IMR-90 (cell line): ENCODE measurements around the gene KIFAP3. TPM values are rescaled to one million over a fixed set of nuclear protein-coding genes. Genes with fewer than 3 reads are reported as not detected.

Source experiments
- ATAC-seq: fragments of 200-7000 bp; cut with Tn5 transposase; 2 replicates; pipeline ENCODE4 v1.9.1; 2020; ENCODE audit warnings: low read depth, mild to moderate bottlenecking, moderate library complexity
- BruUV-seq: library from RNA; stranded (reverse); fragments of 400-500 nt; replicated peaks from 2 replicates; lab custom pipeline; 2021; lab: Mats Ljungman, UMichigan
- CTCF ChIA-PET: fragments of 300-600 bp; formaldehyde crosslinking; extraction: SDS; loops from one replicate; lab custom pipeline; 2021; ENCODE audit warnings: antibody characterized with exemption; lab: Yijun Ruan, JAX
- POLR2A ChIA-PET: fragments of 300-600 bp; sonication (Branson Sonifier 250); formaldehyde crosslinking; loops from one replicate; lab custom pipeline; 2022; ENCODE audit warnings: antibody characterized with exemption; ENCODE audit not compliant: unreplicated experiment; lab: Charles Lee
- DNase-seq: peaks from one replicate; pipeline ENCODE4 v3.0.0; 2013
- H2AFZ ChIP-seq: replicated peaks from 2 replicates; pipeline ENCODE3; 2013; ENCODE audit warnings: low read length, mild to moderate bottlenecking; ENCODE audit not compliant: poor library complexity
- H2AK5ac ChIP-seq: 2 replicates; pipeline ENCODE4 v1.6.1; 2013; ENCODE audit warnings: low read depth, low read length, inconsistent platforms
- H2AK9ac ChIP-seq: replicated peaks from 2 replicates; pipeline ENCODE3; 2013; ENCODE audit warnings: mild to moderate bottlenecking, low read depth, low read length, moderate library complexity; ENCODE audit not compliant: poor library complexity
- H2BK120ac ChIP-seq: 2 replicates; pipeline ENCODE4 v1.6.1; 2013; ENCODE audit warnings: low read depth, low read length, inconsistent platforms
- H2BK15ac ChIP-seq: 3 replicates; pipeline ENCODE4 v1.6.1; 2013; ENCODE audit warnings: low read depth, low read length, inconsistent platforms
- H2BK20ac ChIP-seq: 2 replicates; pipeline ENCODE4 v1.6.1; 2013; ENCODE audit warnings: low read depth, mild to moderate bottlenecking, inconsistent platforms, low read length, moderate library complexity
- H2BK5ac ChIP-seq: 2 replicates; pipeline ENCODE4 v1.6.1; 2013; ENCODE audit warnings: mild to moderate bottlenecking, low read depth, low read length, inconsistent platforms; ENCODE audit not compliant: poor library complexity, severe bottlenecking
- H3K14ac ChIP-seq: replicated peaks from 2 replicates; pipeline ENCODE4 v1.6.1; 2013; ENCODE audit warnings: low read depth, low read length, inconsistent platforms
- H3K18ac ChIP-seq: 2 replicates; pipeline ENCODE4 v1.6.1; 2013; ENCODE audit warnings: low read depth, low read length, control low read depth
- H3K23ac ChIP-seq: 2 replicates; pipeline ENCODE4 v1.6.1; 2013; ENCODE audit warnings: low read depth, low read length, inconsistent platforms
- H3K27ac ChIP-seq: 2 replicates; pipeline ENCODE4 v1.5.1; 2013; ENCODE audit warnings: mild to moderate bottlenecking, control low read depth, low read length; ENCODE audit not compliant: insufficient read depth
- H3K27me3 ChIP-seq: 2 replicates; pipeline ENCODE4 v1.6.1; 2013; ENCODE audit warnings: low read length; ENCODE audit not compliant: control insufficient read depth, insufficient read depth
- H3K36me3 ChIP-seq: 2 replicates; pipeline ENCODE4 v1.6.1; 2013; ENCODE audit warnings: low read length, mixed read lengths; ENCODE audit not compliant: control insufficient read depth, insufficient read depth
- H3K4ac ChIP-seq: 2 replicates; pipeline ENCODE4 v1.6.1; 2013; ENCODE audit warnings: low read depth, low read length, inconsistent platforms
- H3K4me1 ChIP-seq: 2 replicates; pipeline ENCODE4 v1.6.1; 2013; ENCODE audit warnings: low read length, mixed read lengths; ENCODE audit not compliant: control insufficient read depth, insufficient read depth
- H3K4me2 ChIP-seq: 2 replicates; pipeline ENCODE4 v1.6.1; 2013; ENCODE audit warnings: low read depth, mild to moderate bottlenecking, control low read depth, low read length, moderate library complexity
- H3K4me3 ChIP-seq: 2 replicates; pipeline ENCODE4 v1.5.1; 2013; ENCODE audit warnings: low read depth, mild to moderate bottlenecking, control low read depth, low read length, moderate library complexity; ENCODE audit not compliant: insufficient read depth
- H3K56ac ChIP-seq: 2 replicates; pipeline ENCODE4 v1.6.1; 2013; ENCODE audit warnings: low read length, inconsistent platforms; ENCODE audit not compliant: insufficient read depth; ENCODE audit errors: extremely low read depth
- H3K79me1 ChIP-seq, 2 experiments: 2 replicates each; pipeline ENCODE4 v1.6.1; 2013; ENCODE audit warnings: low read length in 2 of 2, inconsistent platforms in 1 of 2, low read depth in 1 of 2
- H3K9ac ChIP-seq: 2 replicates; pipeline ENCODE4 v1.6.1; 2013; ENCODE audit warnings: low read depth, low read length, control low read depth
- H3K9me1 ChIP-seq: 2 replicates; pipeline ENCODE4 v1.6.1; 2013; ENCODE audit warnings: low read length, inconsistent platforms; ENCODE audit not compliant: insufficient read depth
- H3K9me3 ChIP-seq: 2 replicates; pipeline ENCODE4 v1.6.1; 2013; ENCODE audit warnings: low read length; ENCODE audit not compliant: control insufficient read depth, insufficient read depth
- H4K20me1 ChIP-seq: 2 replicates; pipeline ENCODE4 v1.6.1; 2013; ENCODE audit warnings: low read length, inconsistent platforms; ENCODE audit not compliant: insufficient read depth
- H4K5ac ChIP-seq: 2 replicates; pipeline ENCODE4 v1.6.1; 2013; ENCODE audit warnings: mild to moderate bottlenecking, low read depth, low read length, control low read depth
- H4K8ac ChIP-seq, 2 experiments: 2 replicates each; pipeline ENCODE4 v1.6.1; 2013; ENCODE audit warnings: low read depth in 2 of 2, low read length in 2 of 2, control low read depth in 1 of 2, inconsistent platforms in 1 of 2
- H4K91ac ChIP-seq: 2 replicates; pipeline ENCODE4 v1.6.1; 2013; ENCODE audit warnings: low read depth, low read length, inconsistent platforms; ENCODE audit not compliant: insufficient read depth
- BHLHE40 ChIP-seq: fragments of 150-350 bp; IDR thresholded peaks from 2 replicates; pipeline ENCODE4 v1.6.1; 2016; ENCODE audit warnings: mild to moderate bottlenecking, low read depth, low read length
- CEBPB ChIP-seq: IDR thresholded peaks from 2 replicates; pipeline ENCODE4 v1.6.1; 2012; ENCODE audit warnings: low read depth, low read length, improper control_type of control experiment
- CHD1 ChIP-seq: IDR thresholded peaks from 2 replicates; pipeline ENCODE4 v1.6.1; 2012; ENCODE audit warnings: low read depth, low read length, improper control_type of control experiment
- CTCF ChIP-seq: conservative IDR thresholded peaks from 2 replicates; pipeline ENCODE4 v1.5.1; 2012; ENCODE audit warnings: mild to moderate bottlenecking, low read depth, low read length, improper control_type of control experiment
- ELK1 ChIP-seq: fragments of 150-350 bp; IDR thresholded peaks from 2 replicates; pipeline ENCODE4 v1.6.1; 2016; ENCODE audit warnings: low read depth, mild to moderate bottlenecking, low read length, moderate library complexity, borderline replicate concordance
- FOS ChIP-seq: fragments of 150-350 bp; IDR thresholded peaks from 2 replicates; pipeline ENCODE4 v1.6.1; 2016; ENCODE audit warnings: low read depth, low read length
- MAZ ChIP-seq: IDR thresholded peaks from 2 replicates; pipeline ENCODE4 v1.6.1; 2012; ENCODE audit warnings: low read depth, mild to moderate bottlenecking, low read length, improper control_type of control experiment, moderate library complexity, borderline replicate concordance
- POLR2A ChIP-seq: IDR thresholded peaks from 2 replicates; pipeline ENCODE4 v1.6.1; 2012; ENCODE audit warnings: mild to moderate bottlenecking, low read depth, low read length
- RAD21 ChIP-seq: IDR thresholded peaks from 2 replicates; pipeline ENCODE4 v1.6.1; 2012; ENCODE audit warnings: low read length, improper control_type of control experiment
- RCOR1 ChIP-seq: IDR thresholded peaks from 2 replicates; pipeline ENCODE4 v1.6.1; 2012; ENCODE audit warnings: mild to moderate bottlenecking, low read length, improper control_type of control experiment; ENCODE audit not compliant: insufficient replicate concordance
- RFX5 ChIP-seq: IDR thresholded peaks from 2 replicates; pipeline ENCODE4 v1.8.0; 2012; ENCODE audit warnings: low read depth, mild to moderate bottlenecking, low read length, moderate library complexity
- SMC3 ChIP-seq: fragments of 150-350 bp; IDR thresholded peaks from 2 replicates; pipeline ENCODE4 v1.6.1; 2016; ENCODE audit warnings: low read depth, mild to moderate bottlenecking, antibody characterized with exemption, low read length, moderate library complexity
- USF2 ChIP-seq: fragments of 150-350 bp; IDR thresholded peaks from 2 replicates; pipeline ENCODE4 v1.6.1; 2017; ENCODE audit warnings: mild to moderate bottlenecking, antibody characterized with exemption, low read length, low read depth
- WGBS, 2 experiments: methylation state at CpG; one replicate each; pipeline versions ENCODE4 v1.1.5 to v1.1.7; 2013; ENCODE audit warnings: missing lambda C conversion rate in 2 of 2; ENCODE audit not compliant: insufficient read length in 1 of 2; ENCODE audit errors: extremely low coverage in 2 of 2; 5-methylcytosine and 5-hydroxymethylcytosine counted together
- dilution Hi-C: fragments of 300-500 bp; cut with HindIII; formaldehyde crosslinking; loops from one replicate; pipeline ENCODE4 v1.14.3; 2018; ENCODE audit warnings: low sequenced_read_pairs; ENCODE audit not compliant: unreplicated experiment
- in situ Hi-C: fragments of 300-500 bp; cut with MboI; formaldehyde crosslinking; loops from 3 replicates; pipeline ENCODE4 v1.14.3; 2019; ENCODE audit warnings: low sequenced_read_pairs, inconsistent platforms, mixed read lengths
- intact Hi-C: fragments of 100-400 bp; cut with micrococcal nuclease; formaldehyde crosslinking; loops from 2 replicates; pipeline ENCODE4 v1.10.0; 2022
- polyA plus RNA-seq, 3 experiments: library from polyadenylated mRNA; depleted of rRNA; stranded (reverse); fragments of >200 nt; gene quantifications; 2 replicates each; pipeline ENCODE4 v1.2.3, GENCODE V29; 2012; ENCODE audit warnings: low replicate concordance in 1 of 3
- total RNA-seq: library from RNA; depleted of rRNA; stranded (reverse); fragments of >200 nt; gene quantifications from 2 replicates; pipeline ENCODE4 v1.2.3, GENCODE V29; 2012

The KIFAP3 gene
- total and polyA plus RNA-seq, 2 of the 4 experiments (the other 2 are of a cell fraction): 10.5 to 10.9 TPM

- no peak for TF ChIP-seq SMC3
Observed at GRCh38 chr1:169879034-169879840, 195.3 kb downstream of the KIFAP3 start (continued).

GRCh38 chr1:169878498-169878897, 196.0 kb downstream of the KIFAP3 start:
- H2BK20ac ChIP-seq: no peak overlapping the region
- ChIA-PET POLR2A (no interaction called here), CTCF (no interaction called here)
- intact Hi-C loops: no loop called here
- no TSS peak for BruUV-seq
- ATAC-seq: no peak
- no peak for DNase-seq
- H3K4ac ChIP-seq: no peak overlapping the region
- H2AK5ac ChIP-seq: no peak overlapping the region
- no peak overlapping the region for H3K4me2 ChIP-seq
- in situ Hi-C loops: no loop called here
- H4K20me1 ChIP-seq: no peaks in the 10 kb centered on the region; the same call in 1 of the 2 replicates
- H2BK120ac ChIP-seq: no peak overlapping the region
- no peak overlapping the region for H3K27ac ChIP-seq
- peaks cover 14% of the 10 kb centered on the region; the same call in 1 of the 2 replicates for H3K36me3 ChIP-seq
- no peak overlapping the region for H3K4me3 ChIP-seq
- H2AK9ac ChIP-seq: no peak overlapping the region
- no peak overlapping the region for H4K5ac ChIP-seq
- H3K18ac ChIP-seq: no peak overlapping the region
- no CpG with 5 or more reads among the region's 4 CpGs for WGBS, 2 experiments
- H3K9me3 ChIP-seq: no peaks in the 10 kb centered on the region
- no peak overlapping the region for H3K9ac ChIP-seq
- peaks cover 13 to 17% of the 10 kb centered on the region in 2 experiments; a peak in 3 of 4 replicates for H3K79me1 ChIP-seq
- no peak overlapping the region for H4K91ac ChIP-seq
- dilution Hi-C loops: no loop called here
- no peak overlapping the region for H2BK15ac ChIP-seq
- no peak overlapping the region for H2AFZ ChIP-seq
- no peak overlapping the region for H3K14ac ChIP-seq
- H4K8ac ChIP-seq: no peak overlapping the region
- peaks cover 10% of the 10 kb centered on the region; the same call in 1 of the 2 replicates for H3K4me1 ChIP-seq
- no peak overlapping the region for H3K23ac ChIP-seq
- no peaks in the 10 kb centered on the region for H3K27me3 ChIP-seq
- no peak overlapping the region for H3K56ac ChIP-seq
- H3K9me1 ChIP-seq: no peaks in the 10 kb centered on the region; the same call in 1 of the 2 replicates
- H2BK5ac ChIP-seq: no peak overlapping the region
- TF ChIP-seq BHLHE40: no peak
- no peak for TF ChIP-seq USF2
- TF ChIP-seq RAD21: no peak
- TF ChIP-seq RFX5: no peak
- no peak for TF ChIP-seq CTCF
- TF ChIP-seq ELK1: no peak
- no peak for TF ChIP-seq CHD1
- TF ChIP-seq MAZ: no peak
- no peak for TF ChIP-seq CEBPB
- TF ChIP-seq POLR2A: no peak
- TF ChIP-seq RCOR1: no peak
- no peak for TF ChIP-seq FOS
